ENCODE data around the gene PKP3.

DNA sequence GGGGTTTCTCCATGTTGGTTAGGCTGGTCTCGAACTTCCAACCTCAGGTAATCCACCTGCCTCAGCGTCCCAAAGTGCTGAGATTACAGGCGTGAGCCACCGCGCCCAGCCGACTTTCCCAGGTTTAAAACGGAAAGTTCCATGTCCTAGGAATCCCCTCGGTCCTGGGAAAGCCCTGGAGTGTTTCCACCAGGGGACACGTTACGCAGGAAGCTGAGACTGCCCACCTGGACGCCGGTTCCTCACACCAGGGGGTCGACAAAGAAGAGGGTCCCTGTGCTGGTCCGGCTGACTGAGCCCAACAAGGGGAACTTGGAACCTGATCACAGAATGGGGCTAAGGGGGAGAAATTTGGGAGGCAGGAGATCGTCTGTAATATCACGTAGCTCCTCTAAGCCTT, 28.2 kb upstream of the PKP3 start:
- TF ChIP-seq, protein P1, sequence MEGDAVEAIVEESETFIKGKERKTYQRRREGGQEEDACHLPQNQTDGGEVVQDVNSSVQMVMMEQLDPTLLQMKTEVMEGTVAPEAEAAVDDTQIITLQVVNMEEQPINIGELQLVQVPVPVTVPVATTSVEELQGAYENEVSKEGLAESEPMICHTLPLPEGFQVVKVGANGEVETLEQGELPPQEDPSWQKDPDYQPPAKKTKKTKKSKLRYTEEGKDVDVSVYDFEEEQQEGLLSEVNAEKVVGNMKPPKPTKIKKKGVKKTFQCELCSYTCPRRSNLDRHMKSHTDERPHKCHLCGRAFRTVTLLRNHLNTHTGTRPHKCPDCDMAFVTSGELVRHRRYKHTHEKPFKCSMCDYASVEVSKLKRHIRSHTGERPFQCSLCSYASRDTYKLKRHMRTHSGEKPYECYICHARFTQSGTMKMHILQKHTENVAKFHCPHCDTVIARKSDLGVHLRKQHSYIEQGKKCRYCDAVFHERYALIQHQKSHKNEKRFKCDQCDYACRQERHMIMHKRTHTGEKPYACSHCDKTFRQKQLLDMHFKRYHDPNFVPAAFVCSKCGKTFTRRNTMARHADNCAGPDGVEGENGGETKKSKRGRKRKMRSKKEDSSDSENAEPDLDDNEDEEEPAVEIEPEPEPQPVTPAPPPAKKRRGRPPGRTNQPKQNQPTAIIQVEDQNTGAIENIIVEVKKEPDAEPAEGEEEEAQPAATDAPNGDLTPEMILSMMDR (IDR thresholded peaks at IDR 0.05), result no peak
- TF ChIP-seq POLR2A (IDR thresholded peaks at IDR 0.05), result no peak
